GM18870 (cell line): ENCODE results near the gene EPX.

Experiments used
- ATAC-seq: cut with Tn5 transposase; IDR thresholded peaks from one replicate; pipeline ENCODE4 v1.9.1; 2021; ENCODE audit warnings: moderate library complexity; ENCODE audit not compliant: unreplicated experiment

EPX gene

DNA sequence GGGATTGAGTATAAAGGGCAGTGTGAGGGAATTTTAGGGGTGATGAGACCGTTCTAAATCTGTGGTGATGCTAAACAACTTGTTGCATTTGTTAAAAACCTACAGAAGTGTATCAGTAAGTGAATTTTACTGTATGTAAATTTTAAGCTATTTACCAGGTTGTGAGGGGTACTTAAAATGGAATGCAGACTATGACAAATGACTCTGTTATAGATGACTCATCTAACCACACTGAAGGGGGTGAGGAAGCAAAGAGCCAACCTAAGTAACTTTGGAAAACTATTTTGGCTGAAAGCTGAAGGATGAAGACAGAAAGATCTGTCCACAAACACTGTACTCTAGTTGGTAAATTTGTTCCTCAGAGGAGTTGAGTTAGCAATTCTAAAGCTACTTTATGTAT lies 31.8 kb downstream of the EPX start:
- no peak for ATAC-seq

GRCh38 chr17:58227733-58228132 lies 35.2 kb downstream of the EPX start:
- no peak for ATAC-seq

DNA sequence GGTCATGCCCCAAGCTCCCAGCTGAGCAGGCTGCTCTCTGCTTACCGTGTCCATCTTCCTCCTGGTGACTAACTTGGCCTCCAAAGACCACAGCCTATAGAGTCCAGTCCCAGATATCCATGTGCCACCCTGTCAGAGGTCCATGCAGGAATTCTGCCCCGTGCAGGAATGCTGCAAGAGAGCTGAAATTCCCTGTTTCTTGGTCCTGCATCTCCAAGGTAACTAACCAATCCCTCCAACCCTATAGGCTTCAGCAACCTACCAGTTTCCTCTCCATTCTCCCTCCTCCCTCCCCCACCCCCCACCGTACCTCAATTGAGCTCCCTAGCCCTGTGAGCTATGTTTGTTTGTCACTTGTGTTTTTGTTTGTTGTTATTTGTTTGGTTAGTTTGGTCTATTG lies 36.2 kb downstream of the EPX start:
- no peak for ATAC-seq

- ATAC-seq: no peak
Measured at GRCh38 chr17:58229384-58229783, 36.9 kb downstream of the EPX start.

DNA sequence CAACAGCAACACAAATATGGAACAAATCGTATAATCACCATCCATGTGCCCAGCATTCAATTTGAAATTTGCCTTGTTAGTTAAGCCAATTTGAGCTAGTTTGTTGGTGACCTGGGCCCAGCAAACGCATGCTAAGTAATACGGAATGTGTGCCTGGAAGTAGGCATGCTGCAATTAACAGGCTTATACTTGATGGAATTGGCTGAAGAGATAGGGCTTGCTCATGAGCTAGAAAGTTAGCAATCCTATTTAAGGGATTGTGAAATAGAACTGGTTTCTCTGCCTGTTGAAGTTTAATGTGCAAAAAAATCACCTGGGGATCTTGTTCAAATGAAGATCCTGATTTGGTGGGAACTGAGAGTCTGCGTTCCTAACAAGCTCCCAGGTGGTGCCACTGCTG lies 37.4 kb downstream of the EPX start:
- ATAC-seq: no peak

DNA sequence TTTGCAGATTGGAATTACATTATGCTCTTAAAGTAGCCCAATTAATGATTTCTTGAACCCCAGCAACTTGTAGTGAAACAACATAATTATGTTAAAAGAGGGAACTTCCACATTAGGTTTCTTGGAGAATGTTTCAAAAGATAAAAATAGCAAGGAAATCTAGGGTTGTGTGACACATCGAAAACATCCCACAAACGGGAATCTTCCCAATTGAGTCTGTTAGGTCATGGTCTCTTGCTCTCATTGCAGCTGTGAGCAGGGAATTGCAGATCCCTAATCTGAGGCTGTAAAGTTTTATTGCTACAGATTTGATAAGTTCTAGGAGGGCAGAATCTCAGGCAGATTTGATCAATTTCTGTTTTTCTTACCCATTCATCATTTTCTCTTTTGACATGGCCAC lies 39.1 kb downstream of the EPX start:
- ATAC-seq: no peak

DNA sequence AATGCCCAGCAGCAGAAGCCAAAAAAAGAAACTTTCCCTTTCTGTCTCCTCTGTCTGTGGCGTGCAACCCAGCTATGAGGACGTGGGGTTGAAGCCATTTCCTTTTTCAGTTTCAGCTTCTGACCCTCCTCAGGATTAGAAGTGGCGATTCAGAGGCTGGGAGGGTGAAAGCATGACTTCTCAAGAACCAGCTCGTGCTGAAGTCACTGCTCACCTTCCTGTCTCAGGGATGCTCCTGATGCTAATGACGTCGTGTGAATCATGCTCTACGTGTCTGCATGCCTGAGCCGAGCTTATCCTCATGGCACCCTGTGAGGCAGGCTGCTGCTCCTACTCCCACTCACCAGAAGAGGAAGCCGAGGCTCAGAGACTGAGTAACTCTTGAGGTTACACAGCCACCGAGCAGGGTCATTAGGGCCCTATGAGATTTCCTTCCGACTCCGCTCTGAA lies 40.2 kb downstream of the EPX start:
- peak; percentile 70 for ATAC-seq

DNA sequence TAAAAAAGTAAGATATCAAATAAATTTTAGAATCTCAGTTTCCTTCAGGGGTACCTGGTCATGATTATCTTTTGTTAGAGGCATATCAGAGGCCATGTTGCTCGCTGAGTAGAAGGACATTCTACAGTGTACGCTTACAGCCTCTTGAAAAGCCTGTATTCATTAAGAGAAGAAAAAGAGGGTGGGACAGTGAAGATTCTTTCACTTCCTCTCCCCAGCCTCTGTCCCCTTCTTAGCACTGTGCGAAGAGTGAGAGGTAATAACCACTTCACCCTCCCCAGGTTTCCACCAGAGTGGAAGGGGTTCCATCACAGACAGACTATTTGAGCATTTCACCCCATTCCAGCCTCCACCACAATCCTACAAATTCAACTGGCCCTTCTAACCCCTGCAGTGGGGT lies 41.0 kb downstream of the EPX start:
- no peak for ATAC-seq

DNA sequence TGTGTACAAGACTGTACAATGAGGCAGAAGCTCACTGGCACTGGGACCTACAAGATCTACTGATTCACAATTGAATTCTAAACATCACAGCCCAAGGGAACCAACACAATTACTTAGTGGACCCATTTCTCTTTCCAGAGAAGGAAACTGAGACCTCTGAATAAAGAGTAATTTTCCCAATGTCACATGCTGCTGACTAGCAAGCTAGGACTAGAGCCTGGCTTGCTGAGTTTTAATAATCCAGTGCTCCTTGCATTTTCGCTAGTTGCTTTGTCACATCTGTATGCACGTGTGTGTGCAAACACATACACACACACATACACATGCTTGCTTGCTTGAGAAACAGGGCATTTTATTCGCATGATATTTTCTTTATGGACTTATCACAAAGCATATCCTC lies 42.0 kb downstream of the EPX start:
- ATAC-seq: no peak

GRCh38 chr17:58235821-58236220 lies 43.3 kb downstream of the EPX start:
- ATAC-seq: no peak

DNA sequence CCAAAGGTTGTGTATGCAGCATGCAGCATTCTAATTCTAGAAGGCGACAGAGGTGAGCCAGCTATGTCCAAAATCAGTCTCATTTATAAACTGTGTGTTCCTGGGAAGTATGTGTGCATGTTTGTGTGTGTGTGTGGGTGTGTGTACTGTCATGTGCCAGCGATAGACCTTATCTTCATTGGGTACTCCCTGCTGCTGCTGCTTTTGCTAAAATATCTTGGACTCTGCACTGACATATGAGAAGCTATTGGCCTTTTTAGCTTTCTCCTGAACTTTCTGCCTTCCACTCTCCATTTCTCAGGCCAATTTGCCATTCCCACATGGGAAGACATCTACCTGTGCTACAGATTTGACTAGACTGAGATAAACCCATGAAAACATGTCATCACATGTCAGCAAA lies 43.9 kb downstream of the EPX start:
- ATAC-seq: no peak

DNA sequence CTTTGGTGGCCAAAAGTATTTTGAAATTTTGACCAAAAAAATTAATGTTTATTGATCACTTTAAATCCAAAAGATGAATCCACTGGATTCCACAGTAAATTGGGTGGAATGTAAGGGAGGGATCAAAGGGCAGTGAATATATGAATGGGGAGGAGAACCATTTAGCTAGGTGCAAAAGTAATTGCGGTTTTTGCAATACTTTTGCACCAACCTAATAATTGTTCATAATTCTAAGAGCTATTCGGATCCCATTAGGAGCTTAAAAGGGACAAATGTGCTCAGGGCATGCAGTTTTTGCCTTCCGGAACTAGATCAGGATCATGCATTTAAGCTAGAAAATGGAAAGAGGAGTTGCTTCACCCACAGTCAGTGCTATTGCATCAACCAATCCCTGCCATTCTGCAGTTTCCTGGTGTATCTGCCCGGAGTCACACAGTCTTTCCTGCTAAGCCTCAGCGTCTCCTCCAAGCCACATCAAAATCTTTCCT lies 45.7 kb downstream of the EPX start, which contains the start of gene LPO:
LPO (plus strand) TSS at position 438 of the 488 bp plus-strand sequence. CDS start 4,396 bp downstream, outside the sequence.
- no peak for ATAC-seq

DNA sequence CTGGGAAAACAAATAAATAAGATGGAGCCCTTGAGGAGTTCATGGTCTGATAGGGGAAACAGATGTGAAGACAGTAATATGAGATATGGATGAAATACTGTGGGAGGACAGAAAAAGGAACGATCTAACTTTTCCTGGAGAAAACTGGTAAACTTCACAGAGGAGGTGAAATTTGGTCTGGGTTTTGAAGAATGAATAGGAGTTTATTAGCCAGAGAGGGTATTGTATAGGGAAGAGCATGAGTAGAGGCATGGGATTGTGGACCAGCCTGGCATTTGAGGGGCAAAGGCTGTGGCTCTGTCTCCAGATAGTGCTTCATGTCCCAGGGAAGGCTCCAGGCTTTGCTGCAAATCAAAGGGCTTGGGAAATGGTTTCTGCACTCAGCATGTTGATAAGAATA lies 47.5 kb downstream of the EPX start:
- ATAC-seq: no peak

- no peak for ATAC-seq
Measured at GRCh38 chr17:58242171-58242784, 49.8 kb downstream of the EPX start.

DNA sequence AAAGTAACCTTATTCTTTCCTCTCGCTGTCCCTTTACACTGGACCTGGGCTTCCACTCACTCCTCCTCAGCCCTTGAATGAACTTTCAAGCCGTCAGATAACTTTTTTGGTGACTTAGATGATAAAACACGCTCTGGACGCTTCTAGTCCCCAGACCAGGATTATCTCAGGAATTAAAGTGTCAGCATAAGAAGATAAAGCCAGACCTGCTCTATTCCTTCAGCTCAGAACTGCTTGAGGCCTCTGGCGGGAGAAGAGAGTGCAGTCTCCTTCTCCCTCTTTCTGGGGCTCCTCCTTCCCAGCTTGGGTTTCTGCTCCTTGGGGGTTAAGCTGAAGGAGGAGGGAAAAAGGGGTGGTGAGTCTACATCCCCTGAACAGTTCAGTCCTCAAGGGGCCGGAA lies 52.4 kb downstream of the EPX start:
- no peak for ATAC-seq

- ATAC-seq: no peak
Measured at GRCh38 chr17:58245428-58246103, 53.0 kb downstream of the EPX start.

DNA sequence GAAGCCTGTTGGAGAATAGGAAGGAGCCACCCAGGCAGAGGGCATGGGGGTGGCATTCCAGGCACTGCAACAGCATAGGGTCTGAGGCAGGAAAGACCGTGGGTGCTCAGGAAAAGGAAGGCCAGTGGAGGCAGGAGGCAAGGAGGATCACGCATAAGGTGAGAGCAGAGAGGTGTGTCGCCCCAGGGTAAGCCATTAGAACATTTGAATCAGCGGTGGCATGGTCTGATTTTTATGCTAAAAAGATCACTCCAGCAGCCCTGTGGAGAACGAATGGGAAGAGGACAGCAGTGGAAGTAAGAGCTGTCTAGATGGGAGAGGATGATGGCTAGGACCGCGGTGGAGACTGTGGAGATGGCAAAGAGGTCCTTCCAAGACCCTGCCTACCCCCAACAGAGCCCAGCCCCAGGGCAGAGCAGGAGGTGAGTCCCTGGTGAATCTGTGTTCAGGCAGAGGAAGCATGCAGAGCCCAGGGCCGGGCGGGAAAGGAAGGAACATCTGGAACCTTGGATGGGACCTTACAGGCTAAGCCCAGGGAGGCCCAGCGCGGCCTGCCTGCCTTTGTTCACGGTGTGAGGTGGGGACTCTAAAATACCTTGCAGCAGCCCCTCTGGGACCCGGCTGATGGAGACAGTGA lies 53.7 kb downstream of the EPX start:
- no peak for ATAC-seq

- no peak for ATAC-seq
Measured at GRCh38 chr17:58246781-58247180, 54.3 kb downstream of the EPX start.

DNA sequence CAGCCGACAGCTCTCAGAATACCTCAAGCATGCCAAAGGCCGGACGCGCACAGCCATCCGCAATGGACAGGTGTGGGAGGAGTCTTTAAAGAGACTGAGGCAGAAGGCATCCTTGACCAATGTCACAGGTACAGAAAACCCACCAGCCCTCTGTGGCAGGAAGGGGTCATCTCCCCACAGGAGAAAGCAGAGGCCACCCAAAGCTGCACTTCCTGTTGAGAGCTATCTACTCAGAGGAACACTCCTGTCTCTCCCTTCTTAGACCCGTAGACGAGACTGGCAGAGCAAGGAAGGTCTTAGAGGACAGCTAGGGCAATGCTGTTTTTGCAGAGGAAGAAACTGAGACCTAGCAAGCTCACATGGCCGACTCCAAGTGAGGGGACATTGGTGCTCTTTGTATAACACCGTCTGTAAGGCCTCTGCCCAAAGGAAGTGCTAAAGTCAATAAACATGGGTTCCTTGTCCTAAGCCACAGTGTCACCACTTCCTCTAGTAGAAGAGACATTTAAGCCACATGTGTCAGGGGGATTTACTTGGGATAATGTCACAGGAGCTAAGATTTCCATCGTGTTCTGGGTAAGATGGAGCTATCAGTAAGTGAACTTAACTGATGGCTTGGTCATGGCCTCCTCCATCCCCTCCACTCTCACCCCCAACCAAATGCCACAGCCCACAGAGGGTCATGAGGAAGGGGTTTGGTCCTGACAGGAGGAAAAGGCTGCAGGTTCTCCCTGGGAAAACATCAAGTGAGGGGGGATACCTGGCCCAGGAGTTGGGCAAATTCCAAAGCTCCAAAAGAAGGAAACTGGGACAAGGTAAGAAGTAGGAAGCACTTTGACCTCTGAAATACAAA lies 55.2 kb downstream of the EPX start:
- no peak for ATAC-seq

GRCh38 chr17:58248955-58249269 lies 56.4 kb downstream of the EPX start:
- ATAC-seq: no peak
